ENCODE measurements around the gene CALHM5. TPM values are rescaled to one million over a fixed set of nuclear protein-coding genes. Genes with fewer than 3 reads are reported as not detected.

Gene CALHM5
- total RNA-seq, 1 donor from 2014 or later = 1.9 TPM

DNA sequence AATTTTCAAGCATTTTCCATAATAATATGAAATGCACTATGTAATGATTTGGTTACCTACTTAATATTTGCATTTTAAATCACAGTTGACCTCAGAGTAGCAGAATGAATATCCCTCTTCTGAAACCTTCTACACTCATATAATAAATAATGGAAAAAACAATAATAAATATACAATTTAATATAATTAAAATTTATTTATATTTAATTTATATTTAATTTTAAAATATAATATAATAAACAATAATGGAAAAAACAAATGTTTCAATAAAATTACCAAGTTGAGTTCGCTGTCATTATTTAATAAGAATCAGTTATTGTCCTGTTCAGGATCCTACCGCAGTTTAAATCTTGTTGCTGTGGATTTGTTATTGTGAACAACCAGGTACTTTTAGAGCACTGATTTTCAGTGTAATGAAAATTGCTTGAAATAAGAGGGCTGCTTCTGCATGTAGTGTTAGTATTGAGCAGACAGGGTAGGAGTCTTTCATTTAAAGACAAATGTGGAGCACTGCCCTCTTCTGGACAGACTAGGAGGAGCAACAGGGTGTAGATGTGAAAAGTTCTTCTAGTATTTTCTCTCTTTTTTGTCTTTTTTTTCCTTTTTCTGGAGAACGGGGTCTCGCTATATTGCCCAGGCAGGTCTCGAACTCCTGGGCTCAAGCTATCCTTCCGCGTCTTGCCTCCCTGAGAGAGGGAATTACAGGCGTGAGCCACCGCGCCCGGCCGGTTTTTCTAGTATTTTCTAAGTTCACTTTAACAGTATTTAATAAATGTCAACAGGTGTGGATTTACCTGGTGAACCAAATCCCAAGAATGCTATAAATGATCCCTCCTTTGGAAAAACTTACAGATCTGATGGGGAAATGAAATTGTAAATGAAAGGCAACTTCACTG lies 20.5 kb downstream of the CALHM5 start:
- H3K27ac ChIP-seq = no peak overlapping the region
- no peaks in the 10 kb centered on the region for H3K9me3 ChIP-seq
- no peaks in the 10 kb centered on the region for H3K27me3 ChIP-seq
- ATAC-seq = peak; percentile 93
- H3K36me3 ChIP-seq = no peaks in the 10 kb centered on the region
- no peaks in the 10 kb centered on the region for H3K4me1 ChIP-seq
- DNase-seq = no peak
- TF ChIP-seq CTCF (IDR thresholded peaks at IDR 0.05) = peak; percentile 86
- H3K4me3 ChIP-seq = no peak overlapping the region
- intact Hi-C loops (cut with DNase I) = no loop called here

GRCh38 chr6:116533233-116533957 lies 22.0 kb downstream of the CALHM5 start:
- intact Hi-C loops (cut with DNase I) = no loop called here
- no peak for ATAC-seq

DNA sequence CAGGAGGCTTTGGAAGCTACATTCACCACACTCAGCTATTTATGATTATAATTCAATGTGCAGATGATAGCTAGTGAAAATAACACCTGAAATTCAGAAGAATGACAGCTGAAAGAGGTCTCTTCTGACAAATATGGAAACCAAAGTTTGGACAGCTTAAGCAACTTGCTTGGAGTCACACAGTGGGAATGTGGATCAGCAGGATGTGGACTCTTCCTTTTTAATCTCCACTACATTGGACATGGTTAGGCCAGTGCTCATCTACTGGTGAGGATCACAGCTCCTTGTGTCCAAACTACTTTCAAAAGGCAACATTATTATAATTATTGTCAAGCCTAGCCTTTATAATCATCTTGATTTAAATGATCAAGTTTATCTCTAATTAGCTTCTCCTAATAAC lies 23.7 kb downstream of the CALHM5 start:
- Histone ChIP-seq H3K36me3 (no peaks in the 10 kb centered on the region), H3K27me3 (no peaks in the 10 kb centered on the region), H3K4me3 (no peak overlapping the region), H3K9me3 (no peaks in the 10 kb centered on the region), H3K4me1 (no peaks in the 10 kb centered on the region), H3K27ac (no peak overlapping the region)
- intact Hi-C loops (cut with DNase I) = no loop called here
- ATAC-seq (no peak), DNase-seq (no peak)
- TF ChIP-seq CTCF (IDR thresholded peaks at IDR 0.05) = no peak

More at GRCh38 chr6:116533233-116533957, 22.0 kb downstream of the CALHM5 start:
- H3K27me3 ChIP-seq = no peaks in the 10 kb centered on the region
- H3K4me3 ChIP-seq = no peak overlapping the region
- H3K9me3 ChIP-seq = no peaks in the 10 kb centered on the region
- no peaks in the 10 kb centered on the region for H3K36me3 ChIP-seq
- H3K27ac ChIP-seq = no peak overlapping the region
- DNase-seq = no peak
- H3K4me1 ChIP-seq = no peaks in the 10 kb centered on the region
- no peak for TF ChIP-seq CTCF (IDR thresholded peaks at IDR 0.05)

DNA sequence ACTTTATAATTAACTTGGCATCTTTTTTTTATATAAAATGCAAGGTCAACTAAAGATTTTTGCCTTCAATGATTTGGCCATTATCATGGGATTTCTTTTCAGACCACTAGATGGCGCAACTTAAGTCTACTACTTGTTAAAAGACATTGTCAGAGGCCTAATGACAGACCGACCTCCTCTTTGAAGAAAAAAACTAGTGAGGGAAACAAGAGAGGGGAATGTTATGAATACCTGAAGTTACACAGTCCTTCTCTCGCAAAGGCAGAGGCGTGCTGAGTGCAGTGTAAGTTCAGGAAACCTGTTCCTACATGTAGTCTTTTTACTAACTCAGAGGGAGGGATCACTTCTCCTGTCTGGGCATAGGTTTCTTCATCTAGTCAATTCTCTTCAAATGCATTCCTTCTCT lies 24.8 kb downstream of the CALHM5 start:
- intact Hi-C loops (cut with DNase I) = no loop called here
- Histone ChIP-seq H3K4me1 (no peaks in the 10 kb centered on the region), H3K36me3 (no peaks in the 10 kb centered on the region), H3K27ac (no peak overlapping the region), H3K4me3 (no peak overlapping the region), H3K27me3 (peaks cover 7% of the 10 kb centered on the region), H3K9me3 (no peaks in the 10 kb centered on the region)
- DNase-seq (no peak), ATAC-seq (peak; percentile 79)
- TF ChIP-seq CTCF (IDR thresholded peaks at IDR 0.05) = peak; percentile 83

DNA sequence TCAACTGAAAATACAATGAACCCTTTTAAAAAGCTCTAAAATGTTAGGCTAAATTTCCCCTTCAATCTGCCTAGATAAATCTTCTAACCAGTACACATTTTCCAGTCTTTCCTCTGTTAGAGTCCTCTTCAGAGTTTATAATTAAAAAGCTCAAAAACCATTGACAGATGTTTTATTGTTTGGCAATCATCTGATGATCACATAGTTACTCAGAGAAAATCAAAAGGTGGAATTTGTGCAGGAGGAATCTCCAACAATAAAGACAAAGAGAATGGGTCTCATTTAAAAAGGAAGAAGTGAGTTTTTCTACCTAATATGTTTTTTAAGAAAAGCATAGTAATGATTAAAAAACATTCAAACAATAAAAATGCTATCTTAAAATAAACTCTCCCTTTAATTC lies 31.0 kb downstream of the CALHM5 start:
- peaks cover 17% of the 10 kb centered on the region for H3K27me3 ChIP-seq
- intact Hi-C loops (cut with DNase I) = no loop called here
- no peak overlapping the region for H3K4me3 ChIP-seq
- ATAC-seq (no peak), DNase-seq (no peak)
- TF ChIP-seq CTCF (IDR thresholded peaks at IDR 0.05) = no peak
- H3K9me3 ChIP-seq = no peaks in the 10 kb centered on the region
- H3K4me1 ChIP-seq = no peaks in the 10 kb centered on the region
- H3K36me3 ChIP-seq = no peaks in the 10 kb centered on the region
- H3K27ac ChIP-seq = no peak overlapping the region

All from upper lobe of right lung (tissue), 1 donor.